Erythroblast (primary cell): ENCODE results near the gene BCL7A.

Experiments used
- GATA1 ChIP-seq: IDR thresholded peaks from 2 replicates; pipeline ENCODE4 v1.6.1; 2011; ENCODE audit warnings: low read depth, mild to moderate bottlenecking, control low read depth, low read length, moderate library complexity
- POLR2A ChIP-seq: IDR thresholded peaks from 2 replicates; pipeline ENCODE4 v1.6.1; 2011; ENCODE audit warnings: mild to moderate bottlenecking, low read length

DNA sequence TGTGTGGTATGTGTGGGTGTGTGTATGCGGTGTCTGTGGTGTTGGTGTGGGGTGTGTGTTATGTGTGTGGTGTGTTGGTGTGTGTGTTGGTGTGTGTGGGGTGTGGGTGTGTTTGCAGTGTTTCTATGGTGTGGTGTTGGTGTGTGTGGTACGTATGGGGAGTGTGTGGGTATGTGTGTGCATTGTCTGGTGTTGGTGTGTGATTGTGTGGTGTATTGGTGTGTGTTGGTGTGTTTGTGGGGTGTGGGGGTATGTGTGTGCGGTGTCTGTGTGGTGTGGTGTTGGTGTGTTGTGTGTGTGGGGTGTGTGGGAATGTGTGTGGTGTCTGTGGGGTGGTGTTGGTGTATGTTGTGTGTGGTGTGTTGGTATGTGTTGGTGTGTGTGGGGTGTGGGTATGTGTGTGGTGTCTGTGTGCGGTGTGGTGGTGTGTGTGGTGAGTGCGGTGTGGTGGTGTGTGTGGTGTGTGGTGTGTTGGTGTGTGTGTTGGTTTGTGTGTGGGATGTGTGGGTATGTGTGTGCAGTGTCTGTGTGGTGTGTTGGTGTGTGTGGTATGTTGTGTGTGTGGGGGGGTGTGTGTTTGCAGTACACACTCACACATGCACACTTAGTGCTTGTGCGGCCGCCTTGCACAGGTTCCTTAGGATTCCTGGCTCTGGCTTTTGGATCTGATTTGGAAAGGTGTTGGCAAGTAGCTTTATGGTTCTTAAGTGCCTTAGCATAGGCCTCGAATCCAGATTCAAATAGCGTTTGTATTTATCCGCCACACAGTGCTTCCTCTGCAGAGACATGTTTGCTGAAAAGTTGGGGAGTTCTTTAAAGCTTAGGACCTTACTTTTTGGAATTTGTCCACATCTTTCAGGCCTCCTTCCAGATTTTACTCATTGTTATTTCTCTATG lies 73.3 kb downstream of the BCL7A start:
- TF ChIP-seq POLR2A (no peak), GATA1 (no peak)
